HEK293 (cell line): Measurements from ENCODE around the gene NOXO1.
A peak's percentile ranks its signal among the peaks of the same experiment; 100 is the strongest.

Experiments
- CTCF ChIA-PET: fragments of 350-600 bp; formaldehyde crosslinking; extraction: SDS; loops from one replicate; lab custom pipeline; 2021; ENCODE audit warnings: antibody characterized with exemption; lab: Yijun Ruan, JAX
- POLR2A ChIA-PET: fragments of 300-600 bp; formaldehyde crosslinking; extraction: SDS; loops from one replicate; lab custom pipeline; 2020; ENCODE audit warnings: antibody characterized with exemption, inconsistent platforms; lab: Yijun Ruan, JAX
- H3K27ac ChIP-seq: fragments of 200-500 bp; sonication (Bioruptor generic); 2 replicates; pipeline ENCODE4 v1.5.1; 2014; ENCODE audit warnings: low read depth, low read length, control low read depth, inconsistent platforms; ENCODE audit errors: extremely low read depth
- H3K36me3 ChIP-seq, 2 experiments: fragments of 200-500 bp in 1 of 2; sonication (Bioruptor generic) in 1 of 2; 1 replicate in 1 of 2; 2 replicates in 1 of 2; pipeline ENCODE4 v1.5.1; 2014 to 2017; ENCODE audit warnings: inconsistent platforms in 2 of 2, low read length in 2 of 2; ENCODE audit not compliant: control insufficient read depth in 2 of 2, insufficient read depth in 1 of 2
- H3K4me1 ChIP-seq: fragments of 200-500 bp; sonication (Bioruptor generic); 2 replicates; pipeline ENCODE4 v1.5.1; 2014; ENCODE audit warnings: mild to moderate bottlenecking, low read length, inconsistent platforms; ENCODE audit not compliant: control insufficient read depth, insufficient read depth
- H3K4me3 ChIP-seq: 2 replicates; pipeline ENCODE4 v1.5.1; 2011; ENCODE audit warnings: low read depth, mild to moderate bottlenecking, control low read depth, low read length, moderate library complexity
- H3K9me3 ChIP-seq: fragments of 200-500 bp; sonication (Bioruptor generic); 2 replicates; pipeline ENCODE4 v1.5.1; 2014; ENCODE audit warnings: low read depth, low read length, inconsistent platforms; ENCODE audit not compliant: control insufficient read depth, insufficient read depth
- GLIS1 ChIP-seq: fragments of 450-650 bp; formaldehyde crosslinking; IDR thresholded peaks from 2 replicates; pipeline ENCODE4 v1.5.1; 2016; ENCODE audit warnings: missing biosample characterization, missing genetic modification characterization
- HOXC10 ChIP-seq: sonication (generic); formaldehyde crosslinking; IDR thresholded peaks from 2 replicates; pipeline ENCODE4 v1.8.1; 2023; ENCODE audit warnings: mild to moderate bottlenecking, missing genetic modification reagents
- IKZF3 ChIP-seq: fragments of 450-650 bp; IDR thresholded peaks from 2 replicates; pipeline ENCODE4 v1.5.0; 2018; ENCODE audit warnings: missing biosample characterization, mild to moderate bottlenecking, missing genetic modification characterization, moderate library complexity
- SCRT2 ChIP-seq: fragments of 450-650 bp; formaldehyde crosslinking; IDR thresholded peaks from 2 replicates; pipeline ENCODE4 v1.5.1; 2016; ENCODE audit warnings: missing biosample characterization, missing genetic modification characterization
- TCF7L2 ChIP-seq: IDR thresholded peaks from 2 replicates; pipeline ENCODE4 v1.6.1; 2011; ENCODE audit warnings: low read depth, mild to moderate bottlenecking, inconsistent platforms, low read length, moderate library complexity, borderline replicate concordance
- TRIM28 ChIP-seq: IDR thresholded peaks from 2 replicates; pipeline ENCODE4 v1.6.1; 2011; ENCODE audit warnings: low read length, control low read depth, borderline replicate concordance
- YY2 ChIP-seq: fragments of 450-650 bp; formaldehyde crosslinking; IDR thresholded peaks from 2 replicates; pipeline ENCODE4 v1.5.1; 2016; ENCODE audit warnings: missing biosample characterization, missing genetic modification characterization
- ZFP37 ChIP-seq: fragments of 450-650 bp; formaldehyde crosslinking; IDR thresholded peaks from 2 replicates; pipeline ENCODE4 v1.5.1; 2016; ENCODE audit warnings: missing biosample characterization, missing genetic modification characterization
- ZFP41 ChIP-seq: fragments of 450-650 bp; formaldehyde crosslinking; IDR thresholded peaks from 2 replicates; pipeline ENCODE4 v1.5.1; 2016; ENCODE audit warnings: missing biosample characterization, missing genetic modification characterization, borderline replicate concordance
- ZNF10 ChIP-seq: fragments of 450-650 bp; formaldehyde crosslinking; IDR thresholded peaks from 2 replicates; pipeline ENCODE4 v1.5.1; 2017; ENCODE audit warnings: missing biosample characterization, missing genetic modification characterization
- ZNF169 ChIP-seq: fragments of 450-650 bp; formaldehyde crosslinking; IDR thresholded peaks from 2 replicates; pipeline ENCODE4 v1.5.1; 2016; ENCODE audit warnings: missing biosample characterization, missing genetic modification characterization
- ZNF311 ChIP-seq: fragments of 450-650 bp; formaldehyde crosslinking; IDR thresholded peaks from 2 replicates; pipeline ENCODE4 v1.5.1; 2017; ENCODE audit warnings: missing biosample characterization, missing genetic modification characterization, borderline replicate concordance
- ZNF558 ChIP-seq: fragments of 450-650 bp; formaldehyde crosslinking; IDR thresholded peaks from 2 replicates; pipeline ENCODE4 v1.5.1; 2016; ENCODE audit warnings: missing biosample characterization, missing genetic modification characterization
- ZNF571 ChIP-seq: fragments of 450-650 bp; formaldehyde crosslinking; IDR thresholded peaks from 2 replicates; pipeline ENCODE4 v1.5.0; 2017; ENCODE audit warnings: missing biosample characterization, missing genetic modification characterization
- ZNF785 ChIP-seq: fragments of 450-650 bp; formaldehyde crosslinking; IDR thresholded peaks from 2 replicates; pipeline ENCODE4 v1.5.1; 2016; ENCODE audit warnings: missing biosample characterization, missing genetic modification characterization
- ZNF830 ChIP-seq: fragments of 450-650 bp; IDR thresholded peaks from 2 replicates; pipeline ENCODE4 v1.5.0; 2018; ENCODE audit warnings: missing biosample characterization, missing genetic modification characterization, low read depth, mild to moderate bottlenecking, moderate library complexity
- ZSCAN23 ChIP-seq: fragments of 450-650 bp; formaldehyde crosslinking; IDR thresholded peaks from 2 replicates; pipeline ENCODE4 v1.5.1; 2016; ENCODE audit warnings: missing biosample characterization, missing genetic modification characterization
- ZXDB ChIP-seq: fragments of 450-650 bp; formaldehyde crosslinking; IDR thresholded peaks from 2 replicates; pipeline ENCODE4 v1.5.1; 2016; ENCODE audit warnings: missing biosample characterization, missing genetic modification characterization
- TF ChIP-seq, protein P1 (sequence below): fragments of 450-650 bp; formaldehyde crosslinking; conservative IDR thresholded peaks from 2 replicates; pipeline ENCODE4 v1.5.1; 2016; ENCODE audit warnings: low read depth, missing biosample characterization, missing genetic modification characterization
- TF ChIP-seq, protein P2 (sequence below): fragments of 450-650 bp; IDR thresholded peaks from 2 replicates; pipeline ENCODE4 v1.5.1; 2018; ENCODE audit warnings: missing biosample characterization, missing genetic modification characterization

Gene NOXO1

DNA sequence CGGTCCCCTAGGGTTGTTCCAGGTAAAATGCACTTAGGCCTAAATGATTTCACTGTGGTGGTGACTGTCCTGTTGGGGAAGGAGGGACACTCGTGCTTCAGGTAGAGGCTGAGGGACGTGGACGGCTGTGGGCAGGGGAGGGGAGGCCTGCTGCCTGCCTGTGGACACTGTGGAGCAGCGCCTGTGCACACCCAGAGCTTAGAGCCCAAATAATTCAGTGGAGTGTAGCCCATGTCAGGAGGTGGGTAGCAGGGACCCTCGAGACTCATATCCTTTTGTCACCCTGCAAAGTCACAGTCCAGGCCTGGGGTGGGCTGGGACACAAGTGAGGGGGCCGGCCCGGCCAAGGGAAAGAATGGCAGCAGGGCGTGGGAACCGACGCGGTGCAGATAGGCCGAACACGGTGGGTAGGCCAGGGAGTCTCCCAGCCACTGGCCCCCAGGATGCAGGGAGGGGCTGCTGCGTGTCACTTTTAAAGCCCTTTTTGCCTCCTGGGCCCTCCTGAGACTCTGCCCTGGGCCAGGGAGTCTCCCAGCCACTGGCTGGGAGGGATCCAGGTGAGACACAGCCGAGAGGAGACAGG lies 44.7 kb upstream of the NOXO1 start:
- Histone ChIP-seq H3K36me3 (peaks cover 0 to 4% of the 10 kb centered on the region in 2 experiments; a peak in 1 of 3 replicates), H3K9me3 (no peaks in the 10 kb centered on the region), H3K4me1 (peaks cover 3% of the 10 kb centered on the region; the same call in 1 of the 2 replicates), H3K27ac (peak overlapping the region; percentile 31; the same call in 1 of the 2 replicates), H3K4me3 (no peak overlapping the region)
- TF ChIP-seq GLIS1 (0 out of 2 replicates have a peak, but pooled peaks have one; percentile 10), IKZF3 (no peak), ZNF830 (tag by site-specific recombination) (no peak), ZXDB (tag by site-specific recombination) (no peak)
- POLR2A ChIA-PET, result interaction anchor here (0.6 to 2.6 kb wide), 3 partner anchors 21 to 129 kb away, joined by 5 to 15 read pairs (median 6); partner anchors contain the start of genes NTHL1, TRAF7 and TSC2
- CTCF ChIA-PET, result no interaction called here

DNA sequence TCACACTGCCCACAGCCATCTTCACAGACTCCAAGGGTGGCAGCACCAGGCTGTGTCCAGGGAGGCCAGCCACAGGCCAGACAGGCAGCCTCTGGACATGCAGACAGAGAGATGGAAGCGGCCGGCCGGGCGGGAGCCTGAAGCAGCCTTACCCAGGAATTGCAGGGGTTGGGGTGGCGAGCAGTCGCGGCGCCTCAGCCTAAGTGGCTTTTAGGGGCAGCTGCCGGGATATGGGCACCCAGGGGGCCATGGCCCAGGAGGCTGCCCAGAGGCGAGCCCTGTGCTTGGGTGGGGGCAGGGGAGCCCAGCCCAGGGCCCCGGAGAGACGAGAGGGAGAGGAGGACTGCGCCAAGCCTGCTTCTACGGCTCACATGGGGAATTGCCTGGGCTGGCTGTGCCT lies 44.0 kb upstream of the NOXO1 start:
- CTCF ChIA-PET, result interaction anchor here (0.6 kb wide), 1 partner anchor 41 kb away, joined by 4 read pairs; no protein-coding TSS in a partner anchor
- peaks cover 0 to 4% of the 10 kb centered on the region in 2 experiments; a peak in 1 of 3 replicates for H3K36me3 ChIP-seq
- POLR2A ChIA-PET, result interaction anchor here (1.3 kb wide), 1 partner anchor 130 kb away, joined by 5 read pairs; the partner anchor contains the start of gene TRAF7
- H3K27ac ChIP-seq, result no peak overlapping the region
- peaks cover 3% of the 10 kb centered on the region; the same call in 1 of the 2 replicates for H3K4me1 ChIP-seq
- no peak overlapping the region for H3K4me3 ChIP-seq
- TF ChIP-seq ZNF169 (tag by site-specific recombination) (no peak), YY2 (tag by site-specific recombination) (no peak), ZNF571 (no peak)
- H3K9me3 ChIP-seq, result no peaks in the 10 kb centered on the region

DNA sequence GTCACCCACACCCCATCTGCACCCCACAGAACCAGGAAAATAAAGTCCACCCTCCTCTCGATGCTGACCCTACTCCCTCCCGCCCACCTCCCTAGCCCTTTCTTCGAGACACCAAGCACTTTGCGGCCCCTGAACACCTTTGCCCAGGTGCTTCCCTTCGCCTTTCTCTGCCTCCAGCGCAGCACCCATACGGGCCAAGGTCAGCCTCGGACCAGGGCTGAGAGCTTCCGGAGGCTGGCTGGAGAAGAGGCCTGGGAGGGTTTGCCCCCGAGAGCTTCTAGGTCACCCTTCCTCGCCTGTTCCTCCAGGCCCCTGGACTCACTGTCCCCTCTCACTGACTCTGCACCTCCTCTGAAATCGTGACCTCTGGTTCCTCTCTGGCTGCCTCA lies 42.8 kb upstream of the NOXO1 start:
- peaks cover 3% of the 10 kb centered on the region; the same call in 1 of the 2 replicates for H3K4me1 ChIP-seq
- H3K27ac ChIP-seq, result no peak overlapping the region
- ChIA-PET POLR2A (interaction anchor here (1.0 to 3.2 kb wide), 2 partner anchors 113 to 131 kb away, joined by 4 to 18 read pairs; partner anchors contain the start of gene TRAF7), CTCF (interaction anchor here (2.2 to 3.9 kb wide), 3 partner anchors 11 to 130 kb away, joined by 11 to 35 read pairs (median 20); partner anchors contain the start of gene TRAF7)
- TF ChIP-seq TRIM28 (no peak), ZNF558 (tag by site-specific recombination) (no peak), ZSCAN23 (no peak), ZNF10 (tag by site-specific recombination) (no peak), TCF7L2 (no peak), ZNF311 (tag by site-specific recombination) (no peak), SCRT2 (no peak), ZNF785 (tag by site-specific recombination) (no peak), ZFP41 (tag by site-specific recombination) (no peak), ZFP37 (tag by site-specific recombination) (no peak), HOXC10 (CRISPR knock-in tag) (no peak)
- TF ChIP-seq, protein P1, sequence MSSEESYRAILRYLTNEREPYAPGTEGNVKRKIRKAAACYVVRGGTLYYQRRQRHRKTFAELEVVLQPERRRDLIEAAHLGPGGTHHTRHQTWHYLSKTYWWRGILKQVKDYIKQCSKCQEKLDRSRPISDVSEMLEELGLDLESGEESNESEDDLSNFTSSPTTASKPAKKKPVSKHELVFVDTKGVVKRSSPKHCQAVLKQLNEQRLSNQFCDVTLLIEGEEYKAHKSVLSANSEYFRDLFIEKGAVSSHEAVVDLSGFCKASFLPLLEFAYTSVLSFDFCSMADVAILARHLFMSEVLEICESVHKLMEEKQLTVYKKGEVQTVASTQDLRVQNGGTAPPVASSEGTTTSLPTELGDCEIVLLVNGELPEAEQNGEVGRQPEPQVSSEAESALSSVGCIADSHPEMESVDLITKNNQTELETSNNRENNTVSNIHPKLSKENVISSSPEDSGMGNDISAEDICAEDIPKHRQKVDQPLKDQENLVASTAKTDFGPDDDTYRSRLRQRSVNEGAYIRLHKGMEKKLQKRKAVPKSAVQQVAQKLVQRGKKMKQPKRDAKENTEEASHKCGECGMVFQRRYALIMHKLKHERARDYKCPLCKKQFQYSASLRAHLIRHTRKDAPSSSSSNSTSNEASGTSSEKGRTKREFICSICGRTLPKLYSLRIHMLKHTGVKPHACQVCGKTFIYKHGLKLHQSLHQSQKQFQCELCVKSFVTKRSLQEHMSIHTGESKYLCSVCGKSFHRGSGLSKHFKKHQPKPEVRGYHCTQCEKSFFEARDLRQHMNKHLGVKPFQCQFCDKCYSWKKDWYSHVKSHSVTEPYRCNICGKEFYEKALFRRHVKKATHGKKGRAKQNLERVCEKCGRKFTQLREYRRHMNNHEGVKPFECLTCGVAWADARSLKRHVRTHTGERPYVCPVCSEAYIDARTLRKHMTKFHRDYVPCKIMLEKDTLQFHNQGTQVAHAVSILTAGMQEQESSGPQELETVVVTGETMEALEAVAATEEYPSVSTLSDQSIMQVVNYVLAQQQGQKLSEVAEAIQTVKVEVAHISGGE (tag by site-specific recombination), result no peak
- TF ChIP-seq, protein P2, sequence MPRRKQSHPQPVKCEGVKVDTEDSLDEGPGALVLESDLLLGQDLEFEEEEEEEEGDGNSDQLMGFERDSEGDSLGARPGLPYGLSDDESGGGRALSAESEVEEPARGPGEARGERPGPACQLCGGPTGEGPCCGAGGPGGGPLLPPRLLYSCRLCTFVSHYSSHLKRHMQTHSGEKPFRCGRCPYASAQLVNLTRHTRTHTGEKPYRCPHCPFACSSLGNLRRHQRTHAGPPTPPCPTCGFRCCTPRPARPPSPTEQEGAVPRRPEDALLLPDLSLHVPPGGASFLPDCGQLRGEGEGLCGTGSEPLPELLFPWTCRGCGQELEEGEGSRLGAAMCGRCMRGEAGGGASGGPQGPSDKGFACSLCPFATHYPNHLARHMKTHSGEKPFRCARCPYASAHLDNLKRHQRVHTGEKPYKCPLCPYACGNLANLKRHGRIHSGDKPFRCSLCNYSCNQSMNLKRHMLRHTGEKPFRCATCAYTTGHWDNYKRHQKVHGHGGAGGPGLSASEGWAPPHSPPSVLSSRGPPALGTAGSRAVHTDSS (tag by site-specific recombination), result no peak
- no peaks in the 10 kb centered on the region for H3K36me3 ChIP-seq
- no peaks in the 10 kb centered on the region for H3K9me3 ChIP-seq
- no peak overlapping the region for H3K4me3 ChIP-seq
